ENCODE results near the gene FEV.

DNA sequence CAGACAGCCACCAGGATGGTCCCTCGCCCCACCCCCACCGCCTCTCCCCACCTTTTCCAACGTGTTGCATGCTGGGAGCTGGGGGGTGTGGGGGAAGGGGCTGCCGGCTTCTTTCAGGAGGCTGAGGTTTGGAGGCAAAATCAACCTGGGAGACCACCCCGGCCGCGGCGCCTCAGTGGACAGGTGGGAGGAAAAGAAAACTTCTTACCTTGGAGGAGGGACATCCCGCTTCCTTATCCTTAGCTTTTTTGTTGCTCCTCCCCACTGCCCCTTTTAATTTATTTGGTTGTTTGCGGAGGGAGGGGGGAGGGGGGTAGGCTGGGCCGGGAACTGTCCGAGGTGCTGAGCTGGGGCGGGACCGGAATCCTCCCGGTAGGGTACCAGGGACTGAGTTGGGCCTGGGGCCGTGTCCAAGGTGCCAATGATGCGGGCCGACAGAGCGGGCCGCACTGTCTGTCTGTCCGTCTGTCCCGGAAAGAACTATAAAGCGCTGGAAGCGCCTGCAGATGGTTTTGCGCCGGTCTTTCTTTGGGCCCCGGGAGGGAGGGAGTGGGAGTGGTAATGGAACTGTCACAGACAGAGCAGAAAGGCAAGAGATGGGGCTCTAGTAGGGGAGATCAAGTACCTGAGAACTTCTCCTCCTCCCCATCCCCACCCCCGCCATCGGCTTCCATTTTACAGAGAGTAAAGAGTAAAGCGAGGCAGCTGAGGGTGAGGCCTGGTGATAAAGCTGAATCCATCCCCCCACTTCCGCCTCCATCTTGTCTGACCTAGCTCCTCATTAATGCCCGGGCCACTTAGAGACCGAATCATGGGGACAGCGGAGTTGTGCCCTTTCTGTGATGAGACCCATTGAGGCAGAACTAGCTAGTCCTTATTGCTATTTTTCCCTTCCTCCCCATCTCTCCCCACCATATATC lies 23.1 kb downstream of the FEV start:
- TF ChIP-seq, protein P1, sequence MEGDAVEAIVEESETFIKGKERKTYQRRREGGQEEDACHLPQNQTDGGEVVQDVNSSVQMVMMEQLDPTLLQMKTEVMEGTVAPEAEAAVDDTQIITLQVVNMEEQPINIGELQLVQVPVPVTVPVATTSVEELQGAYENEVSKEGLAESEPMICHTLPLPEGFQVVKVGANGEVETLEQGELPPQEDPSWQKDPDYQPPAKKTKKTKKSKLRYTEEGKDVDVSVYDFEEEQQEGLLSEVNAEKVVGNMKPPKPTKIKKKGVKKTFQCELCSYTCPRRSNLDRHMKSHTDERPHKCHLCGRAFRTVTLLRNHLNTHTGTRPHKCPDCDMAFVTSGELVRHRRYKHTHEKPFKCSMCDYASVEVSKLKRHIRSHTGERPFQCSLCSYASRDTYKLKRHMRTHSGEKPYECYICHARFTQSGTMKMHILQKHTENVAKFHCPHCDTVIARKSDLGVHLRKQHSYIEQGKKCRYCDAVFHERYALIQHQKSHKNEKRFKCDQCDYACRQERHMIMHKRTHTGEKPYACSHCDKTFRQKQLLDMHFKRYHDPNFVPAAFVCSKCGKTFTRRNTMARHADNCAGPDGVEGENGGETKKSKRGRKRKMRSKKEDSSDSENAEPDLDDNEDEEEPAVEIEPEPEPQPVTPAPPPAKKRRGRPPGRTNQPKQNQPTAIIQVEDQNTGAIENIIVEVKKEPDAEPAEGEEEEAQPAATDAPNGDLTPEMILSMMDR (IDR thresholded peaks at IDR 0.05): no peak
- TF ChIP-seq POLR2A (IDR thresholded peaks at IDR 0.05): no peak

All from lower leg skin (tissue), 3 donors.